ENCODE results near the gene KIAA0753.

KIAA0753 gene

GRCh38 chr17:6558932-6559752, 81.4 kb downstream of the KIAA0753 start:
- Histone ChIP-seq H3K4me3 (replicated peaks; ENCODE audit: insufficient read depth, low read length) (no peak overlapping the region), H3K27ac (replicated peaks) (no peak overlapping the region), H3K27me3 (ENCODE audit: insufficient read depth, poor library complexity, severe bottlenecking) (peaks cover 4% of the 10 kb centered on the region)
- no peak for DNase-seq (ENCODE audit: low read depth in 1 of 2, low spot score in 1 of 2)
- TF ChIP-seq POLR2AphosphoS5 (IDR thresholded peaks at IDR 0.05; ENCODE audit: low read depth) (no peak), SPI1 (IDR thresholded peaks at IDR 0.05; ENCODE audit: borderline replicate concordance, low read depth) (no peak), REST (IDR thresholded peaks at IDR 0.05; ENCODE audit: insufficient replicate concordance, low read depth) (no peak), GABPA (IDR thresholded peaks at IDR 0.05; ENCODE audit: low read depth) (no peak)
- TF ChIP-seq, protein P1, sequence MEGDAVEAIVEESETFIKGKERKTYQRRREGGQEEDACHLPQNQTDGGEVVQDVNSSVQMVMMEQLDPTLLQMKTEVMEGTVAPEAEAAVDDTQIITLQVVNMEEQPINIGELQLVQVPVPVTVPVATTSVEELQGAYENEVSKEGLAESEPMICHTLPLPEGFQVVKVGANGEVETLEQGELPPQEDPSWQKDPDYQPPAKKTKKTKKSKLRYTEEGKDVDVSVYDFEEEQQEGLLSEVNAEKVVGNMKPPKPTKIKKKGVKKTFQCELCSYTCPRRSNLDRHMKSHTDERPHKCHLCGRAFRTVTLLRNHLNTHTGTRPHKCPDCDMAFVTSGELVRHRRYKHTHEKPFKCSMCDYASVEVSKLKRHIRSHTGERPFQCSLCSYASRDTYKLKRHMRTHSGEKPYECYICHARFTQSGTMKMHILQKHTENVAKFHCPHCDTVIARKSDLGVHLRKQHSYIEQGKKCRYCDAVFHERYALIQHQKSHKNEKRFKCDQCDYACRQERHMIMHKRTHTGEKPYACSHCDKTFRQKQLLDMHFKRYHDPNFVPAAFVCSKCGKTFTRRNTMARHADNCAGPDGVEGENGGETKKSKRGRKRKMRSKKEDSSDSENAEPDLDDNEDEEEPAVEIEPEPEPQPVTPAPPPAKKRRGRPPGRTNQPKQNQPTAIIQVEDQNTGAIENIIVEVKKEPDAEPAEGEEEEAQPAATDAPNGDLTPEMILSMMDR (IDR thresholded peaks at IDR 0.05; ENCODE audit: insufficient read depth, low read length), result no peak

DNA sequence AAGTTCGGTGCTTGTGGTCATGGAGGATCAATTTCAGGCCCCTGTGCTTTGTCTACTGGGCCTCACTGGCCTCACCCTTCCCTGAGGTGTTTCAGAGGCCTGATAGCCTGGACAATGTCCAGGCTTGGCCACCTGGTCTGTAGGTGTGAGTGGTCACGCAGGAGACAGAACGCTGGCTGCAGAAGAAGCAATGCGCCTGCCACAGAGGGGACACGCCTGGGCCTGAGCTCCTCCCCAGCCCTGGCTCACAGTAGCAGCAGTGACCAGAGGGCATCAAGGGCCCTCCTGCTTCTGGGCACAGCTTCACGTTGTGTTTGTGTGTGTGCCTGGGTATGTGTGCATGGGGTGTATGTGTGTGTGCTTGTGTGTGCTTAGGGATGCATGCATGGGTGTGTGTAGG, 82.2 kb downstream of the KIAA0753 start:
- H3K27ac ChIP-seq (replicated peaks), result no peak overlapping the region
- no peak for DNase-seq (ENCODE audit: low read depth in 1 of 2, low spot score in 1 of 2)
- TF ChIP-seq POLR2AphosphoS5 (IDR thresholded peaks at IDR 0.05; ENCODE audit: low read depth) (no peak), REST (IDR thresholded peaks at IDR 0.05; ENCODE audit: insufficient replicate concordance, low read depth) (no peak), GABPA (IDR thresholded peaks at IDR 0.05; ENCODE audit: low read depth) (no peak), SPI1 (IDR thresholded peaks at IDR 0.05; ENCODE audit: borderline replicate concordance, low read depth) (no peak)
- TF ChIP-seq, protein P1 (IDR thresholded peaks at IDR 0.05; ENCODE audit: insufficient read depth, low read length), result no peak

GRCh38 chr17:6557040-6557438, 83.5 kb downstream of the KIAA0753 start:
- no peak for DNase-seq (ENCODE audit: low read depth in 1 of 2, low spot score in 1 of 2)
- Histone ChIP-seq H3K27ac (replicated peaks) (no peak overlapping the region), H3K4me3 (replicated peaks; ENCODE audit: insufficient read depth, low read length) (no peak overlapping the region), H3K27me3 (ENCODE audit: insufficient read depth, poor library complexity, severe bottlenecking) (peaks cover 4% of the 10 kb centered on the region)
- TF ChIP-seq POLR2AphosphoS5 (IDR thresholded peaks at IDR 0.05; ENCODE audit: low read depth) (no peak), SPI1 (IDR thresholded peaks at IDR 0.05; ENCODE audit: borderline replicate concordance, low read depth) (no peak), GABPA (IDR thresholded peaks at IDR 0.05; ENCODE audit: low read depth) (no peak), REST (IDR thresholded peaks at IDR 0.05; ENCODE audit: insufficient replicate concordance, low read depth) (no peak)
- TF ChIP-seq, protein P1 (IDR thresholded peaks at IDR 0.05; ENCODE audit: insufficient read depth, low read length), result no peak

More for the DNA sequence above, 82.2 kb downstream of the KIAA0753 start:
- Histone ChIP-seq H3K4me3 (replicated peaks; ENCODE audit: insufficient read depth, low read length) (no peak overlapping the region), H3K27me3 (ENCODE audit: insufficient read depth, poor library complexity, severe bottlenecking) (peaks cover 4% of the 10 kb centered on the region)

Data from HL-60 (cell line).